Stimulated activated CD8-positive, alpha-beta memory T cell treated with anti-CD3 and anti-CD28 coated beads, Interleukin-12 subunit alpha, Interleukin-12 subunit beta, amount 100 ng/mL, for 4 hours (primary cell): ENCODE data around the gene FAM13B.

Experiments used
- DNase-seq: peaks from one replicate; pipeline ENCODE4 v3.0.0-alpha.2; 2020; ENCODE audit warnings: low read depth

FAM13B gene

DNA sequence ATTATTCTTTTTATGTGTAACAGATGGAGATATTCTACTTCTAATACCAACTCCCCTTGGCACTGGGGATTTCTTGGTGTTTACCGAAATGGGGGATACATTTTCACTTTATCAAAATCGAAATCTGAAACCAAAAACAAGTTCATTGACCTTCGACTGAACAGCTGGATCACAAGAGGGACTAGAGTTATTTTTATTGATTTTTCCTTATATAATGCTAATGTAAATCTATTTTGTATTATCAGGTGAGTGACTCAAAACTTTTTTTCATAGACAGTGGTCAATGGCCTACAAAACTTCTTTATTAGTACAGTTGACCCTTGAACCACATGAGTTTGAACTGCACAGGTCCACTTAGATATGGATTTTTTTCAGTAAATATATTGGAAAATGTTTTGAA lies 133.4 kb downstream of the FAM13B start:
- no peak for DNase-seq

DNA sequence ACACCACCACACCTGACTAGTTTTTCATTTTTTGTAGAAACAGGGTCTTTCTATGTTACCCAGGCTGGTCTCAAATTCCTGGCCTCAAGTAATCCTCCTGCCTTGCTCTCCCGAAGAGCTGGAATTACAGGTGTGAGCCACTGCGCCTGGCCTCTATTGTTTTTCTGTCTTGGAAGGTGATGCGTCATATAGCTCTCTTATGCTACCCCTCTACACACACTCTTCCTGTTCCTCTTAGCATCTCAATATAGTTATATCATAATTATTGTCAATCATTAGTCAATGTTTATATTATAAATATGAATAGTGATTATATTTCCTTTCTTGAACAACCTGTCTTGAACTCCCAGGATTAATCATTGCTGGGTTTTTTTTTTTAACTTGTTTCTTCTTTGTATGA lies 136.3 kb downstream of the FAM13B start:
- no peak for DNase-seq

DNA sequence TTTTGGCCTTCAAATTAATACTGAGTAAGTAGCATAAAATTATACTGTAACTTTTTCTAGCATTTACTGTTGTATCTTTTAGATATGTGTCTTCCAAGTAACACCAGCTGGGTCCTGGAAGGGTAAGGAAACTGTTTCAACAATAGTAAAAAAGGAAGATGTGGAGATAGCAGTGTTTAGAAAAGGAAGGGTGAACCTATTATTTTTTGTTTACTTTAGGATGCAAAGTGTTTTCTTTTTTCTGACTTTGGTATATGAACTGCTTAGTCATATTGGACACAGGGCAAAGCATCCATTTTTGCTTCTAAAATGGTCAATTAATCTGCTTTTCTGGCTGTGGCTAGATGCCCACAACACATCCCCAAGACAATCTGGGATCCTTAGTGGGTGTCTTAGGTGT lies 138.3 kb downstream of the FAM13B start:
- no peak for DNase-seq

DNA sequence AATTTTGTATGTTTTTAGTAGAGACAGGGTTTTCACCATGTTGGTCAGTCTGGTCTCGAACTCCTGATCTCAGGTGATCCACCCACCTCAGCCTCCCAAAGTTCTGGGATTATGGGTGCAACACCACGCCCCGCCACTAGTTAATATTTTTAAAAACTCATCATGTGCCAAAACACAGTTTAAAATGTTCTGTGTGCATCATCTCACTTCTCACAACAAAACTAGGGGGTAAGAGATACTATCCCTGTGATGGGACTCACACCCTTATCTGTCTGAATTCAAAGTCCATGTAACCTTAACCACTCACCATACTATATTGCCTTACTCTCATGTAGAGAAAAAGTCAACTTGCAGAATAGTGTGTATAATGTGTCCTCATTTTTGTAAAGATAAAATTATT lies 141.0 kb downstream of the FAM13B start:
- no peak for DNase-seq

DNA sequence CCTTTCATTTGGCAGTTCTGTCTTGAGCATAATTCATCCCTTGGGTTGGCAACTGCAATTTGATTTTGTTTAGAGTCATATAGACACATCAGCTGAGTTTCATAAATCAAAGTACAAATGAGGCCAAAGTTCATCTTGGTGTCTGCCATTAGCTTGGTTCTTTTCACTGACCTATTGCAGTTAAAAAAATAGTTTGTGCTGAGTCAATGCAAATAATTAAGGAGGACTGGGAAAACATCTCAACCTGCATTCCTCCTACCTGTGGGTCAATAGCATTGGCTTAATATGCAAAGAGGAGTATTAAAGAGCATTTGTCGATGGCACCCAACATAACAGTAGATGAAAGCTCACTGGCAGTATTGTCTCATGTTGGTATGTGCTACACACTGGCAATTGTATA lies 142.0 kb downstream of the FAM13B start:
- no peak for DNase-seq

DNA sequence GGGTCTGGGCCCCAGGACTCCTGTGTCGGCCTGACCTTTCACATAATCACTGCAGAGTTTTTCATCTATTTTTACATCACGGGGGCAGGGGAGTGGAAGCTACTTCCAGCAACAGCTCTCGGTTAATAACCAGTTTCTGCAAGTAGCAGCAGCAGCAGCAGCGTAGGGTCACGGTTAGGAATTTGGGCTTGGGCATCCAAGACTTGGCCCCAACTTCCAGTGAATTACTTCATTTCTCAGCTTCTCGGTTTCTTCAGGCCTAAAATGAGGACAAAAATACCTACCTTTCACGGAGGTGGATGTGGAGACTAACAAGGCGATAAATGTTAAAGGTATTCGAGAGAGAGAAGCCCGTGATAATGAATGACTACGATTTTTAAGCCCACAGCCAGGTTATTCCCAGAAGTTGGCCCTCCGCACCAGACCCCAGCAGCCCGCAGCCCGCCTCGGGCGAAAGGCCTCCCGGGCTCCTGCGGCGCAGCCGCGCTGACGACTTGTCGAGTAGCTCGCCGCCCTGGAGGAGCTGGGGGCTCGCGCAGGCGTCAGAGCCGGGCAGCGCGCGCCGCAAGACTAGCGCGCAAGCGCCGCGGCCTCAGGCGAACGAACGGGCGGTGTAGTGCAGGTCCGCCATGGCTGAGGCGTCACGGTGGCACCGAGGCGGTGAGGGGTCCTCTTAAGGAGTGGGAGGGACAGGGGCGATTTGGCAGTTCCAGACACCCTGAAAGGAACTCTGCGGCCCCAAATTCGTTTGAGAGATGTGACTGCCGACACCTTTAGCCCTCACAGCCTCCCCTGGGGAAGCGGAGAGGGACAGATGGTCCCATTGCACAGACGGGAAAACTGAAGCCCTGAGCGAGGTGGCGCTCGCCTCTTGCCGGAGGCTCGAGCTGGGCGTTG lies 143.8 kb downstream of the FAM13B start, which contains the start of gene PKD2L2:
TSS of gene PKD2L2 (plus strand) at position 595 of the 897 bp plus-strand sequence. CDS start at position 630, 35 bp downstream.
- peak; percentile 69 for DNase-seq

DNA sequence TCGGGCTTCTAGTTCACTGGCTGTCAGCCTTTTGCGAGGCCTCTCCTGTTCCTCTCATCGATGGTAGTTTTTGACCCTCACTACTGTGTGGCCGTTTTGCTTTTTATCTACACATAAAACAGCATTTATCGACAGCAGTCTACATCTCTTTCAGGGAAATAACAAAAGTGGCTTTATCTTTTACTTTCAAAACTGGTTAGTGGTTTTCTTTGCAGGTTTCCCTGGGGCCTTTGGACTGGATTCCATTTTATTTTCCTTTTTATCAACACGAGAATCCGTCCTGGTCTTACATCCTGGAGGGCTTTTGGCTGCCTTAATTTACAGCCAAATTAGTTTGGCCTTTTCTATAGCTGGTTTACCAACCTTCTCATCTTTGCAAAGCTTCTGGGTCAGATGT lies 144.4 kb downstream of the FAM13B start:
- DNase-seq = no peak
